ENCODE results near the gene TRPM2. TPM values are rescaled to one million over a fixed set of nuclear protein-coding genes. Genes with fewer than 3 reads are reported as not detected.

Gene TRPM2
- total and polyA plus RNA-seq, 2 of the 13 experiments (the other 11 are each of a cell fraction or from before 2014, with no cell fraction given): 0.07 to 0.20 TPM

DNA sequence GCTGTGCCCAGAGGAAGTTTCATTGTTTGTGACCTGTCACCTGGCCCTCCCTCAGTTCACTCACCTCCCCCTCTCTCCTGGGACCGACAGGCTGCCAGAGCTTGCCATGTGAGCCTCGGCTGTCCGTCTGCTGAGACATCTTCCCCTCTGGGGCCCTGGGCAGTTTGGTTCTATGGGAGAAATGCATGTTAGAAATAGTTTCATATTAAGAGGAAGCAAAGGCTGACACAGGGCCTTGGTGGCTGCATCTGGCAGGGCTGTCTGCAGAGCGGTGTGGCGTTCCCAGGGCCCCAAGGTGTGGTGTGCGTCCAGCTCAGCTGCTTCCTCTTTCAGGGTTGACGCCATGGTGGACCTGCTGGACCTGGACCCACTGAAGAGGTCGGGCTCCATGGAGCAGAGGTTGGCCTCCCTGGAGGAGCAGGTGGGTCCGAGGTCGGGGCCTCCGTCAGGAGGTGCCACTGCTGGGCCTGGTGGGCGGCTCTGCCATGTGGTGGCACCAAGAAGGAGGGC lies 69.9 kb downstream of the TRPM2 start (continued):
- TF ChIP-seq, protein P1, sequence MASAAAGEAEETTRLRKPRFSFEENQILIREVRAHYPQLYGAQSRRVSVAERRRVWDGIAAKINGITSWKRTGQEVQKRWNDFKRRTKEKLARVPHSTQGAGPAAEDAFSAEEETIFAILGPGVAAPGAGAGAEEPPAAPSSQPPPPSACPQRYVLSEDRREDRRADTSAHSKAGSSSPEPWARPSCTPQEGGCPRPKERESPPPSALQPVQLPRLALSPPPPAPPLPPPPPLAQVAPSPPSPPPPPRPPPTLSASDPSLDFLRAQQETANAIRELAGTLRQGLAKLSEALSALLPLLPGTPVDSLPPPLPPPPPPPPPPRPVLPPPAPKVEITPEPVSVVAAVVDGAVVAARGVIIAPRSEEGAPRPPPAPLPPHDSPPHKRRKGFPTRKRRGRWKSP (CRISPR knock-in tag; IDR thresholded peaks at IDR 0.05): no peak
- no peak for TF ChIP-seq ZNF614 (CRISPR knock-in tag; IDR thresholded peaks at IDR 0.05; ENCODE audit: borderline replicate concordance)
- no peak for TF ChIP-seq CAMTA2 (CRISPR knock-in tag; IDR thresholded peaks at IDR 0.05; ENCODE audit: borderline replicate concordance)
- TF ChIP-seq HNRNPUL1 (IDR thresholded peaks at IDR 0.05; ENCODE audit: low read depth, low read length): no peak

DNA sequence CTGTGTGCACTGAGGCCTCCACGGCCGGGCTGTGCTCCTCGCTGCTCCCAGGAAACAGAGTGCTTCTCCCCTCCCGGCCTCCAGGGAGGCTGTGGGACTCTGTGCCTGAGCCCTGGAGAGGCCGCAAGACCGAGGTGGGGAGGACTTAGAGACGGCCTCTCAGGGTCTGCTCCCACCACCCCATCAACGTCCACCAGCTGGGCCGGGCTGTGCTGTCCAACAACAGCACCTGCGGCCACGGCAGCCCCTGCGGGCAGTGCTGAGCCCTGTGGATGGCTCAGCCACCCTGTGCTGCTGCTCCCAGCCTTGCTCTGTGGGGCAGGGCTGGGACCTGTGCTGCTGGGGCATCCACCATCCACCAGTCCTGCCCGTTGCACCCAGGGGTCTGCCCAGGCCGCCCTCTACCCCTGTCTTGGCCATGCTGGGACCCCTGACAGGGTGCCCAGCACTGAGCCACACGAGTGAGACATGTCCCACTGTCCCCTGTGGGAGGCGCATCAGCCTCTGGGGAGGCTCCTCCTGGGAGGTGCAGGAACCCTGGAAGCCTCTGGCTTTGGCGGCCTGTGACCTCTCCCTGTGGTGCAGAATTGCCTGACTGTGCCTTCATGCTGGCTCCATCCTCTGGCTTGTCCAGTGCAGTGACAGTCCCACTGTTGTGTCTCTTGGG lies 70.7 kb downstream of the TRPM2 start:
- Histone ChIP-seq H3K4me1 (ENCODE audit: insufficient read depth, low read length) (no peaks in the 10 kb centered on the region), H3K27me3 (ENCODE audit: control insufficient read depth in 1 of 2, insufficient read depth in 2 of 2, low read length in 2 of 2) (peaks cover 1 to 11% of the 10 kb centered on the region in 2 experiments; a peak in 4 of 5 replicates), H3K4me3 (replicated peaks in 1 of 3; ENCODE audit: insufficient read depth in 1 of 3, low read depth in 2 of 3, low read length in 3 of 3) (no peak overlapping the region), H3K79me2 (ENCODE audit: insufficient read depth, low read length) (no peaks in the 10 kb centered on the region), H3K27ac (ENCODE audit: extremely low read length, insufficient read depth, low read length) (no peak overlapping the region), H3K36me3 (replicated peaks in 1 of 2; ENCODE audit: control insufficient read depth in 1 of 2, insufficient read depth in 2 of 2, low read length in 2 of 2) (no peaks in the 10 kb centered on the region), H3K4me2 (ENCODE audit: low read depth, low read length) (no peak overlapping the region), H4K20me1 (ENCODE audit: insufficient read depth, low read length) (no peaks in the 10 kb centered on the region), H3K9me3 (ENCODE audit: low read length) (peaks cover 6% of the 10 kb centered on the region; the same call in 1 of the 2 replicates), H2AFZ (ENCODE audit: low read length) (no peak overlapping the region), H3K9ac (ENCODE audit: insufficient read depth, low read depth, low read length) (no peak overlapping the region)
- ChIA-PET CTCF (ENCODE audit: low intra/inter-chr PET ratio, low total read pairs) (no interaction called here), POLR2A (no interaction called here)
- TF ChIP-seq ZNF207 (IDR thresholded peaks at IDR 0.05; ENCODE audit: borderline replicate concordance) (no peak), RCOR2 (CRISPR knock-in tag; IDR thresholded peaks at IDR 0.05) (no peak), ARID2 (CRISPR knock-in tag; IDR thresholded peaks at IDR 0.05; ENCODE audit: borderline replicate concordance) (no peak), RARA (CRISPR knock-in tag; IDR thresholded peaks at IDR 0.05) (no peak), NPAS2 (CRISPR knock-in tag; IDR thresholded peaks at IDR 0.05; ENCODE audit: borderline replicate concordance) (no peak), ZNF780A (CRISPR knock-in tag; IDR thresholded peaks at IDR 0.05) (no peak)
- TF ChIP-seq, protein P2, sequence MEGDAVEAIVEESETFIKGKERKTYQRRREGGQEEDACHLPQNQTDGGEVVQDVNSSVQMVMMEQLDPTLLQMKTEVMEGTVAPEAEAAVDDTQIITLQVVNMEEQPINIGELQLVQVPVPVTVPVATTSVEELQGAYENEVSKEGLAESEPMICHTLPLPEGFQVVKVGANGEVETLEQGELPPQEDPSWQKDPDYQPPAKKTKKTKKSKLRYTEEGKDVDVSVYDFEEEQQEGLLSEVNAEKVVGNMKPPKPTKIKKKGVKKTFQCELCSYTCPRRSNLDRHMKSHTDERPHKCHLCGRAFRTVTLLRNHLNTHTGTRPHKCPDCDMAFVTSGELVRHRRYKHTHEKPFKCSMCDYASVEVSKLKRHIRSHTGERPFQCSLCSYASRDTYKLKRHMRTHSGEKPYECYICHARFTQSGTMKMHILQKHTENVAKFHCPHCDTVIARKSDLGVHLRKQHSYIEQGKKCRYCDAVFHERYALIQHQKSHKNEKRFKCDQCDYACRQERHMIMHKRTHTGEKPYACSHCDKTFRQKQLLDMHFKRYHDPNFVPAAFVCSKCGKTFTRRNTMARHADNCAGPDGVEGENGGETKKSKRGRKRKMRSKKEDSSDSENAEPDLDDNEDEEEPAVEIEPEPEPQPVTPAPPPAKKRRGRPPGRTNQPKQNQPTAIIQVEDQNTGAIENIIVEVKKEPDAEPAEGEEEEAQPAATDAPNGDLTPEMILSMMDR (CRISPR knock-in tag; IDR thresholded peaks at IDR 0.05): 0 out of 2 replicates have a peak, but pooled peaks have one; percentile 7
- TF ChIP-seq, protein P3, sequence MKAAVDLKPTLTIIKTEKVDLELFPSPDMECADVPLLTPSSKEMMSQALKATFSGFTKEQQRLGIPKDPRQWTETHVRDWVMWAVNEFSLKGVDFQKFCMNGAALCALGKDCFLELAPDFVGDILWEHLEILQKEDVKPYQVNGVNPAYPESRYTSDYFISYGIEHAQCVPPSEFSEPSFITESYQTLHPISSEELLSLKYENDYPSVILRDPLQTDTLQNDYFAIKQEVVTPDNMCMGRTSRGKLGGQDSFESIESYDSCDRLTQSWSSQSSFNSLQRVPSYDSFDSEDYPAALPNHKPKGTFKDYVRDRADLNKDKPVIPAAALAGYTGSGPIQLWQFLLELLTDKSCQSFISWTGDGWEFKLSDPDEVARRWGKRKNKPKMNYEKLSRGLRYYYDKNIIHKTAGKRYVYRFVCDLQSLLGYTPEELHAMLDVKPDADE (CRISPR knock-in tag; IDR thresholded peaks at IDR 0.05): no peak
- TF ChIP-seq, protein P4, sequence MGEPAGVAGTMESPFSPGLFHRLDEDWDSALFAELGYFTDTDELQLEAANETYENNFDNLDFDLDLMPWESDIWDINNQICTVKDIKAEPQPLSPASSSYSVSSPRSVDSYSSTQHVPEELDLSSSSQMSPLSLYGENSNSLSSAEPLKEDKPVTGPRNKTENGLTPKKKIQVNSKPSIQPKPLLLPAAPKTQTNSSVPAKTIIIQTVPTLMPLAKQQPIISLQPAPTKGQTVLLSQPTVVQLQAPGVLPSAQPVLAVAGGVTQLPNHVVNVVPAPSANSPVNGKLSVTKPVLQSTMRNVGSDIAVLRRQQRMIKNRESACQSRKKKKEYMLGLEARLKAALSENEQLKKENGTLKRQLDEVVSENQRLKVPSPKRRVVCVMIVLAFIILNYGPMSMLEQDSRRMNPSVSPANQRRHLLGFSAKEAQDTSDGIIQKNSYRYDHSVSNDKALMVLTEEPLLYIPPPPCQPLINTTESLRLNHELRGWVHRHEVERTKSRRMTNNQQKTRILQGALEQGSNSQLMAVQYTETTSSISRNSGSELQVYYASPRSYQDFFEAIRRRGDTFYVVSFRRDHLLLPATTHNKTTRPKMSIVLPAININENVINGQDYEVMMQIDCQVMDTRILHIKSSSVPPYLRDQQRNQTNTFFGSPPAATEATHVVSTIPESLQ (CRISPR knock-in tag; conservative IDR thresholded peaks at IDR 0.05): no peak
- TF ChIP-seq, protein P5, sequence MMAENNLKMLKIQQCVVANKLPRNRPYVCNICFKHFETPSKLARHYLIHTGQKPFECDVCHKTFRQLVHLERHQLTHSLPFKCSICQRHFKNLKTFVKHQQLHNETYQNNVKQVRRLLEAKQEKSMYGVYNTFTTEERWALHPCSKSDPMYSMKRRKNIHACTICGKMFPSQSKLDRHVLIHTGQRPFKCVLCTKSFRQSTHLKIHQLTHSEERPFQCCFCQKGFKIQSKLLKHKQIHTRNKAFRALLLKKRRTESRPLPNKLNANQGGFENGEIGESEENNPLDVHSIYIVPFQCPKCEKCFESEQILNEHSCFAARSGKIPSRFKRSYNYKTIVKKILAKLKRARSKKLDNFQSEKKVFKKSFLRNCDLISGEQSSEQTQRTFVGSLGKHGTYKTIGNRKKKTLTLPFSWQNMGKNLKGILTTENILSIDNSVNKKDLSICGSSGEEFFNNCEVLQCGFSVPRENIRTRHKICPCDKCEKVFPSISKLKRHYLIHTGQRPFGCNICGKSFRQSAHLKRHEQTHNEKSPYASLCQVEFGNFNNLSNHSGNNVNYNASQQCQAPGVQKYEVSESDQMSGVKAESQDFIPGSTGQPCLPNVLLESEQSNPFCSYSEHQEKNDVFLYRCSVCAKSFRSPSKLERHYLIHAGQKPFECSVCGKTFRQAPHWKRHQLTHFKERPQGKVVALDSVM (CRISPR knock-in tag; IDR thresholded peaks at IDR 0.05): peak; percentile 28; the same call in 1 of the 2 replicates
- no peak for DNase-seq (ENCODE audit: low spot score)
- intact Hi-C loops (cut with micrococcal nuclease; ENCODE audit: unreplicated experiment) (no loop called here), in situ Hi-C loops (cut with HindIII; ENCODE audit: extremely low pct_ligation_motif_present, low pct_unique_long_range_greater_than_20kb) (no loop called here)
- BruUV-seq (replicated peaks): no TSS peak
- FAIRE-seq: no peak
- WGBS (ENCODE audit: low lambda C conversion rate): 0% methylated on average over 1 of the region's 17 CpGs
- peak; percentile 31 for ATAC-seq

All from HepG2 (cell line).